ENCODE measurements around the gene MRNIP.
A peak's percentile ranks its signal among the peaks of the same experiment; 100 is the strongest.

Gene MRNIP

DNA sequence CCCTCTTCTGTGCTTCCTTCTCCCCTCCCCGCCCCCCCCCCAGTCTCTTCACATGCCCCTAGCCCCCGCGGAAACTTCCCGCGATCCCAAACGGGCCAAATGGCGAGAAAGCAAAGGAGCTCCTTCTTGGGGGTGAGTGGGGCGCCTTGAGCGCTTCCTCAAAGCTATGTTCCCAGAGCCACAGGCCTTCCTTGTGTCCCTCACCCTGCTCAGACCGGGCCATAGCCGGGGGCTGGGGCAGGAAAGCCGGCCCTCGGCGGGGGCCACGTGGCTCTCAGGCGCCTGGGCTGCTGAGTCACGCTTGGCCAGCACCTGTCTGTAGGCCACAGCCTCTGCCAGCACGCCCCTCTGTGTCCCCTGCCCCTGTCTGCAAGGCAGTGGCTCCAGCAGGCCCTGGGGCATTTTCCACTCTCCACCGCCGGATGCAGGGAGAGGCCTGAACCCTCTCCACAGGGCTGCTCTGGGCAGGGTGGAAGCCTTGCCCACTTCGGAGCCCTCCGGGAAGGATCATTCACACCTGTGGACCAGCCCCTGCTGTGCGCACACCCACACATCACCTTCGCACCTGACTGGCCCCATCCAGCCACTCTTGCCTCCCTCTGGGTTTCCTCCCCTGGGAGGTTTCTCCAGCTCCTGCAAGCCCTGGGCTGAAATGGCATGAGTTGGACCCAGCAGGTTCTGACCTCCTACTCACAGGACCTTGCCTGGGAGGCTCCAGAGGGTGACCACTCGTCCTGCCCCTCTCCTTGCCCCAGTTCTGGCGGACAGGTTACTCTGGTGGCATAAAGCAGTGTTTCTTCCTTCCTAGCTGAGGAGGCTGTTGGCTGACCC lies 39.1 kb downstream of the MRNIP start:
- TF ChIP-seq, protein P1, sequence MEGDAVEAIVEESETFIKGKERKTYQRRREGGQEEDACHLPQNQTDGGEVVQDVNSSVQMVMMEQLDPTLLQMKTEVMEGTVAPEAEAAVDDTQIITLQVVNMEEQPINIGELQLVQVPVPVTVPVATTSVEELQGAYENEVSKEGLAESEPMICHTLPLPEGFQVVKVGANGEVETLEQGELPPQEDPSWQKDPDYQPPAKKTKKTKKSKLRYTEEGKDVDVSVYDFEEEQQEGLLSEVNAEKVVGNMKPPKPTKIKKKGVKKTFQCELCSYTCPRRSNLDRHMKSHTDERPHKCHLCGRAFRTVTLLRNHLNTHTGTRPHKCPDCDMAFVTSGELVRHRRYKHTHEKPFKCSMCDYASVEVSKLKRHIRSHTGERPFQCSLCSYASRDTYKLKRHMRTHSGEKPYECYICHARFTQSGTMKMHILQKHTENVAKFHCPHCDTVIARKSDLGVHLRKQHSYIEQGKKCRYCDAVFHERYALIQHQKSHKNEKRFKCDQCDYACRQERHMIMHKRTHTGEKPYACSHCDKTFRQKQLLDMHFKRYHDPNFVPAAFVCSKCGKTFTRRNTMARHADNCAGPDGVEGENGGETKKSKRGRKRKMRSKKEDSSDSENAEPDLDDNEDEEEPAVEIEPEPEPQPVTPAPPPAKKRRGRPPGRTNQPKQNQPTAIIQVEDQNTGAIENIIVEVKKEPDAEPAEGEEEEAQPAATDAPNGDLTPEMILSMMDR (IDR thresholded peaks at IDR 0.05; ENCODE audit: low read depth, low read length): no peak

DNA sequence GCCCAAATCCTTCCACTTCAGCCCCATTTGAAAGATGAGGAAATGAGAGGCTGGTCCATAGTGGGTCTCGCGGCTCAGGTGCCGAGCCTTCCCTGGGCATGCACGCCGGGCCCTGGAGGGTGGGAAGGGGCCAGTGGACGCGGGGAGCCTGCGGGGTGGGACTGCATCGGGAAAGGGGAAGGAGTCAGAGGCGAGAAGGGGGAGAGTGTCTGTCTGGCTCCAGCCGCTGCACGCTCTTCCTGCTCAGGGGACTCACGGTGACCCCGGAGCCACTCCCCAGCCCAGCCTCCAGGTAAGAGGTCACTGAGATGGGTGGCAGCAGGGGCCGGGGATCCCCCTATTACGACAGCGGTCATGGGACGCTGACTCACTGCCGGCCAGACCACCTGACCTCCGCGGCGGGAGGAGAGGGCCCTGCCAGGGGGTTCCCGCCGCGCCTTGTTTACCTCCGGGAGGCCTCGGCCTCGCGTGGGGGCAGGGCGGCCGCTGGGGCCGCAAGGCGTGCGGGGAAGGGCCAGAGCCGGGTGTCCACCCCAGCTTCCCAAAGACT lies 39.8 kb downstream of the MRNIP start:
- peak; percentile 78 for DNase-seq (ENCODE audit: extremely low read depth, low read depth)
- TF ChIP-seq, protein P1 (IDR thresholded peaks at IDR 0.05; ENCODE audit: low read depth, low read length): no peak

More for the DNA sequence above, 39.1 kb downstream of the MRNIP start:
- no peak for DNase-seq (ENCODE audit: extremely low read depth, low read depth)

DNA sequence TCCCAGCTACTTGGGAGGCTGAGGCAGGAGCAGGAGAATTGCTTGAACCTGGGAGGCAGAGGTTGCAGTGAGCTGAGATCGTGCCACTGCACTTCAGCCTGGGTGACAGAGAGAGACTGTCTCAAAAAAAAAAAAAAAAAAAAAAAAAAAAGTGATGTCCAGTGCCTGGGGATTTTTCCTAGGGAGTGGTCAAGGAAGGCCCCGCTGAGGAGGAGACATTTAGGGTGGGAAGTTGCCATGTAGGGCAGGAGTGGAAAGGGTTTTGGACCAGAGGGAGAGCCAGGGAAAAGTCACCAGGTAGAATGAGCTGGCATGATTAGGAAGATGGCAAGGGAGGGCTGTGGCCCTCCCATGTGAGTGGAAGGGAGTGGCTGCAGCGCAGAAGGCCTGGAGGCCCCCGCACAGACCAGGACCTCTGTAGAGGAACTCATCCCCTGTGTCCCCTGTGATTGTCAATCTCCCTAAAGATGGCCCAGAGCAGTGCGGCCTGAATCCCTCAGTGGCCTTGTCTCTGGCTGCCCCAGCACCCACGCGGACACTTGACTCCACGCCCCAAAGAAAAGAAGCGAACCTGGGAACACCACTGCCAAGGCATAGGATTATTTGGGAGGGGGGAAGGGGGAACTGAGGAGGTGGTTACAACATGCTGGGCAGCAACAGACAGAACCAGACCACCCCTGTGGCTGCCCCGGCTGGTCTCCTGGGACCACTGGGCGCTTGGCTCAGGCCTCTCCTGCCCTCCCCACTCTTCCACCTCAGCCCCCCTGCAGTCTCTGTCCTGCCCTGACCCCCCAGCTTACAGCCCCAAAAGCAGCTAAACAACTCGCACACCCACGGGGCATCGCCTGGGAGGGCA lies 40.5 kb downstream of the MRNIP start:
- DNase-seq (ENCODE audit: extremely low read depth, low read depth): no peak
- TF ChIP-seq, protein P1 (IDR thresholded peaks at IDR 0.05; ENCODE audit: low read depth, low read length): no peak

DNA sequence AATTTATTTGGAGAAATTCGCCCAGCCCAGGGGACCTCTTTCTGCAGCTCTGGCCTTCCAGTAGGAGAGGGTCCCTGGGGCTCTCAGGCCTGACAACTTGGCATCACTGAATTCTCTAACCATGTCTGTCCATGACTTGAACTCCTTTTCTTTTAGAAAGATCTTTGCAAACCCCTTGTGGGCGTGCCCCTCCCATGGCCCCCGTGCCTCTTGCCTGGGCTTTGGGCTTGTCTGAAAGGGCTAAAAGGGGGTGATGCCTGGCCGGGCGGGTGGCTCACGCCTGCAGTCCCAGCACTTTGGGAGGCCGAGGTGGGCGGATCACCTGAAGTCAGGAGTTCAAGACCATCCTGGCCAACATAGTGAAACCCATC lies 41.2 kb downstream of the MRNIP start:
- DNase-seq (ENCODE audit: extremely low read depth, low read depth): no peak
- TF ChIP-seq, protein P1 (IDR thresholded peaks at IDR 0.05; ENCODE audit: low read depth, low read length): no peak

DNA sequence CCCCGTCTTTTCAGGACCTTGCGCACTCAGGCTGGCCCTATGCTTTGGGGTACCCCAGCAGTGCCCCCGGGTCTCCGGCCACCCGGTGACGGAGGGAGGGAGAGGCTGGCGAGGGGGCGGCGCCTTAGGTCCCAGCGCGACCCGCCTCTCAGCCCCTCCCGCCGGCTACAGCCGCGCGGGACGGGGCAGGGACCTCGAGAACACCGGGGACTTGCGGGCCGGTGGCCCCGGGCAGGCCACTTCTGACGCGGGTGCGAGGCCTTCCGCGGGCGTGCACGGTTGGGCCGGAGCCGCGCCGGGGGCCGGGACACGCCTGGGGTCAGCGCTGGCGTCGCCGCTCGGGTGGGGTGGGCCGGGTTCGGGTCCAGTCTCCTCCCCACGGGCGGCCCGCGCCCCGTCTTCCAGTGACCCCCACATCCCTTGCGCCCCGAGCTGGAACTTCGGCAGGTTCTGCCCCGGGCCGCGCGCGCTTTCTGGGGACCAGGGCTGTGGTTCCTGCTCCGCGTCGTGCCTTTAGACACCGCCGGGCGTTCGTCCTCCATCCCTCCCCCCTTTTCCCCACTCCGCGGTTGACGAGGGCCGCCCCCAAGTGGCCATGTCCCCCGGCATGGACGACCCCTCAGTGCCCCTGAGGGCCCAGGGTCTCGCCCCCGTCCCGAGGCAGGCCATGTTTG lies 41.7 kb downstream of the MRNIP start:
- no peak for DNase-seq (ENCODE audit: extremely low read depth, low read depth)

DNA sequence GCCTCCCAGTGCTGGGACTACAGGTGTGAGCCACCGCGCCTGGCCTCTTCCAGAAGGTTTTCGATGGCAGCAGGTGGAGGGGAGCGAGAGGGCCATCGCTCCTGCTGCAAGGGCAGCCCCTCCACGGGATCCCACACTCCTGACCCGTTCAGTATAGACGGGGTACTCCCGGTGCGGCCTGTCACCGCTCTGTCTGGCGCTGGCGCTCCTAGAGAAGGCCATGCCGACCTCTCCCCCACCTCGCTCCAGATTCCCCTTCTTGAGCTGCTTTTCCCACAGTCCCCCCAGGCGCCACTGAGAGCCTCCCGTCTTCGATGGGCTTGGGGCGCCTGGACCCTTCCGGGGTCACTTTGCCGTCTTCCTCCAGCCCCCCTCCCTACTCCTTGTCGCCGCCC lies 42.2 kb downstream of the MRNIP start:
- no peak for DNase-seq (ENCODE audit: extremely low read depth, low read depth)
- TF ChIP-seq, protein P1 (IDR thresholded peaks at IDR 0.05; ENCODE audit: low read depth, low read length): no peak

More for the DNA sequence above, 41.7 kb downstream of the MRNIP start:
- TF ChIP-seq, protein P1 (IDR thresholded peaks at IDR 0.05; ENCODE audit: low read depth, low read length): peak; percentile 3
